ENCODE results near the gene DDX6. TPM values are rescaled to one million over a fixed set of nuclear protein-coding genes. Genes with fewer than 3 reads are reported as not detected.

The DDX6 gene
- total and polyA plus RNA-seq, 9 of the 15 experiments (the other 6 are each of a cell fraction or from before 2014, with no cell fraction given): 10.0 to 102 (median 58.2) TPM

GRCh38 chr11:118827118-118827517 is 36.2 kb upstream of the DDX6 start:
- Histone ChIP-seq H3K36me3 (ENCODE audit: control insufficient read depth, insufficient read depth, low read length) (no peaks in the 10 kb centered on the region), H3K9me1 (ENCODE audit: control insufficient read depth, insufficient read depth, low read length) (no peaks in the 10 kb centered on the region), H3K4me1 (replicated peaks in 1 of 2; ENCODE audit: control insufficient read depth in 2 of 2, insufficient read depth in 2 of 2, low read length in 2 of 2) (no peaks in the 10 kb centered on the region; a peak in 1 of 5 replicates), H3K4me2 (ENCODE audit: insufficient read depth, low read length) (no peak overlapping the region), H3K27me3 (ENCODE audit: control insufficient read depth in 2 of 2, insufficient read depth in 2 of 2, low read length in 2 of 2) (no peaks in the 10 kb centered on the region), H3K27ac (ENCODE audit: extremely low read depth, low read depth, low read length) (no peak overlapping the region), H3K9me3 (replicated peaks; ENCODE audit: control insufficient read depth, insufficient read depth, low read depth, low read length) (no peaks in the 10 kb centered on the region), H3K4me3 (no peak overlapping the region), H3K79me2 (ENCODE audit: control insufficient read depth, insufficient read depth, low read length) (no peaks in the 10 kb centered on the region), H4K20me1 (replicated peaks; ENCODE audit: control insufficient read depth, insufficient read depth, low read length) (no peaks in the 10 kb centered on the region), H2AFZ (ENCODE audit: low read depth, low read length) (no peak overlapping the region), H3K9ac (ENCODE audit: insufficient read depth in 1 of 2, low read depth in 2 of 2, low read length in 2 of 2) (no peak overlapping the region)
- in situ Hi-C loops (cut with MboI) (no loop called here), intact Hi-C loops (cut with micrococcal nuclease) (no loop called here)
- FAIRE-seq (no peak), DNase-seq (ENCODE audit: extremely low read depth in 1 of 4, low spot score in 3 of 4) (no peak), ATAC-seq (no peak; the same call in 2 of the 3 replicates)
- 72% methylated on average over 6 of the region's 7 CpGs for WGBS (ENCODE audit: insufficient coverage, low coverage, missing lambda C conversion rate)
- BruUV-seq (replicated peaks): no TSS peak
- POLR2A ChIA-PET: interaction anchor here (0.6 to 2.3 kb wide), 5 partner anchors 10 to 267 kb away, joined by 3 to 6 read pairs (median 4); no protein-coding TSS in a partner anchor
- CTCF ChIA-PET (ENCODE audit: low intra/inter-chr PET ratio): no interaction called here
- TF ChIP-seq POLR2AphosphoS2 (IDR thresholded peaks at IDR 0.05; ENCODE audit: low read length): no peak
- TF ChIP-seq CSDE1 (IDR thresholded peaks at IDR 0.05): no peak
- no peak for TF ChIP-seq ZNF76 (CRISPR knock-in tag; IDR thresholded peaks at IDR 0.05; ENCODE audit: borderline replicate concordance)
- TF ChIP-seq ZNF644 (tag; IDR thresholded peaks at IDR 0.05; ENCODE audit: low read depth): no peak
- no peak for TF ChIP-seq ZNF740 (CRISPR knock-in tag; IDR thresholded peaks at IDR 0.05)
- TF ChIP-seq ZNF740 (tag; IDR thresholded peaks at IDR 0.05): no peak
- TF ChIP-seq MNT (conservative IDR thresholded peaks at IDR 0.05): no peak
- no peak for TF ChIP-seq SP1 (CRISPR knock-in tag; IDR thresholded peaks at IDR 0.05)
- TF ChIP-seq ZNF609 (CRISPR knock-in tag; IDR thresholded peaks at IDR 0.05; ENCODE audit: borderline replicate concordance): no peak
- TF ChIP-seq DNMT1 (IDR thresholded peaks at IDR 0.05): no peak
- no peak for TF ChIP-seq THAP7 (CRISPR knock-in tag; IDR thresholded peaks at IDR 0.05)
- TF ChIP-seq DEAF1 (CRISPR knock-in tag; IDR thresholded peaks at IDR 0.05): no peak
- TF ChIP-seq KLF1 (tag; IDR thresholded peaks at IDR 0.05): no peak

Measured in K562 (cell line).